ENCODE measurements around the gene SMIM44.
"Not testable (repeated sequence)": the region's sequence is repeated elsewhere in the genome, so short reads cannot be mapped to it uniquely, and the experiment has no call there.

Gene SMIM44

DNA sequence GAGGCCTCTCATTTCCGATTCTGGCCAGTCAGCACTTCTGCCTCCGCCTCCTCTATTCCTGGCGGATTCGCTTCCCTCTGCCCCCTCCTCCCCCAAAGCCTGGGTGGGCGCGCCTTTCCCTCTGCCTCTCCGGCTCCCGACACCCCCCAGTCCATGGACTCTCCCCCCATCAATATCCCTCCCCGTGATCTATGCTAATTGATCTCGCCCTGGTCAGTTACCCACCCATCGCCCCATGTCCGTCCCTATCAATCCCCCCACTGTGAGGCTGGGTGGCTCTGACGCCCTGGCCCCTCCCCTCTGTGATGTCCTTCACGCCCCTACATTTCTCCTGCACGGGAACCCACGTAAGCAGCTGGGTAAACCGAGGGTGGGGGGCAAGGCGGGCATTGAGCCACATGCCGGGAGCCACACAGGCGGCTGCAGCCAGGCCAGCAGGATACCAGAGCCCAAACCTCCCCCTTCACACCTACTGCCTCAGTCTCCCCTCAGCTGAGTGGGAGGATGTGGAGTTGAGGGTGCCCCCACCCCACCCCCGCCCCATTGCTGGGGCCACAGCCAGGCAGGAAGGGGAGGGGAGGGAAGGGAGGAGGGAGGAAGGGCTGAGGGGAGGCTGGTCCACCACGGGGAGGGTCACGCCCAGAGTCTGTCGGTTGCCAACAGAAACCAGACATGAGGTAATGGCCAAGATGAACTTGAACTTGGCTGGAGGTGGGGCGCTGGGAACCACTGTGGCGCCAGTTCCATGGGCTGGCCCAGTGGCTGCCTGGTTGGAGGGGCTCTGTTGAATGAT lies 24.0 kb downstream of the SMIM44 start:
- DNase-seq (ENCODE audit: low read depth in 1 of 2, low spot score in 1 of 2): no peak

DNA sequence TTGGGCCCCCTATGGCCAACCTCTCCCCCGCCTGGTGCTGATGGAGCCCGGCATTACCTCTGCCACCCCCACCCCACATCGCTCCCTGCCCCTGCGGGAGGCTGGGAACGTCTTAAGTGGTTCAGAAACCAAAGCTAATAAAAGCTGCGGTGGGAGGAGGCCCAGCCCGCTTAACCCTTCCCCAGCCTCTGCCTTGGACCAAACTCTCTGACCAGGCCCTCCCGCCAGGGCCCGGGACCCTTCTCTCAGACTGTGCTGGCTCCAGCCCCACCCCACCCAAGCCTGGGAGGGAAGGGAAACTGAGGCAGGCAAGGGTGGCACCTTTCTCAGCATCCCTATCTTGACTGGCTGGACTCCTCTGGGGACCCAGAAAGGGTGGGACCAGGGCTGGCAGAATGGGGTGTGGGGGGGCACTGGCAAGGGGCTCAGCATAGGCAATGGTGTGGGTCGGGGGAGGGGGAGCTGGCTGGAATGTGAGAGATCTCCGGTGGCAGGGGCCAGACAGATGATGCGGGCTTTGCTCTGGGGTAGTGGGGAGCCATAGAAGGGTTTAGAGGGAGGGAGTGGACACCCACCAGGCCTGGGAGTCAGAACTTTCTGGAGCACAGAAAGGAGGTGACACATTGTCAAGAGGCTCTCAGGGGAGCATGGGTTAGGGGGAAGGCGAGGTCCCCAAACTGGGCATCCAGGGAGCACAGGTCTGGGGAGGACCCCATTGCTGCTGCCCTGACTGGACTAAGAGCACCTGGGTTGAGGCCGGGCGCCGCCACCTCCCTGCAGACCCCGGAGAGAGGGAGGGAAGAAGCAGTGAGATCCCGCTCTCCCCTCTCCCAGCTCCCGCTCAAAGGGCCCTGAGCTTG lies 24.8 kb downstream of the SMIM44 start:
- no peak for DNase-seq (ENCODE audit: low read depth in 1 of 2, low spot score in 1 of 2)

DNA sequence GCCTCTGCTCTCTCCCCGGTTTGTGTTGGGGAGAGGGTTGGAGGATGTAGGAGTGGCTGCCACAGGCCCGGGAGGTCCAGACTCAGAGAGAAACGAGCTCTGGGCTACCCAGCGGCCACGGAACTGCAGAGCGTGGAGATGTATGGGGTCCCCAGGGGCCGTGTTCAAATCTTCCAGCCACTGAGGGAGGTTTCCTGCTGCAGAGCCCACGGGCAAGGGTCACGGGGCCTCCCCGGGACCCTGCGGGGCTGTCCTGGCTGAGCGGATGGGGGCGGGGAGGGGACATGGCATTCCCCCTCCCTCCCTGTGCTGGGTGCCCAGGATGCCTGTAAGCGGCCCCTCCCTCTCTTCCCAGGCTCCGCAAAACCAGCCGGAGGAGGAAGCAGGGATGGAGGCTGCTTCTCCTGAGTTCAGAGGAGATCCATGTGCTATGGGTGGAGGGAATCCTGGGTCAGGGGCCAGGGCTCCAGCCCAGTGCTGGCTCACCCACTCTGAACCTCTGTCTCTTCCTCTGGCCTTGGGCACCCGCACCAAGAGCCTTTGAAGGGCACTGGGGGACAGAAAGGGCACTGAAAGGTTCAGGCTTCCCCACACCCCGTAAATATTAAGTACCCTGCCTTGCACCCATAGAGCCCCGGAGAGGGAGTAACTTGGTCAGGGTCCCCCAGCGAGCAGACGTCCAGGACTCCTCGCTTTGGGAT lies 25.6 kb downstream of the SMIM44 start:
- DNase-seq (ENCODE audit: low read depth in 1 of 2, low spot score in 1 of 2): no peak

DNA sequence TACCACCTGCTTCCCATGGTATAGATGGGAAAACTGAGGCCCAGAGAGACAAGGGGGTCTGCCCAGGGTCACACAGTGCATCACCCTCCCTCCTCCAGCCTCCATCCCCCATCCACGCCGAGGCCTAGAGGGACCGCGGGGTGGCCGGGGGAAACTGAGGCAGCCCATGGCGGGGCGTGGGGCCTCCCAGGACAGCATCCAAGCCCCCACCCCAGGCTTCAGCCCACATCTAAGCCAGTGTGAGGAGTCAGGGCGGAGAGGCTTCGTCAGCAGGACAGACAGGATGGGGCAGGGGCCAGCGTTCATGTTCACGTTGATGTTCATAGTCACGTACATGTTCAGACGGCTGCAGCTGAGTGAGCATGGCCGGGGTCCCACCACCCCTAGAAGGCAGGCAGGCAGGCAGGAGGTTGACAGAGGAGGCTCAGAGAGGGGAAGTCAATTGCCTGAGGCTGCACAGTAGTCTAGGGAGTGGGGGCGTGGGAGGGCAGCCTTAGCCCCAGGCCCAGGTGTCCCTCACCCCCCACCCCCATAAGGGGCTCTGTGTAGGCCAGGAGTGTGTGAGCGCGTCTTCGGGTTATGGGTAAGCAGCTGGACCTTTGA lies 26.2 kb downstream of the SMIM44 start:
- no peak for DNase-seq (ENCODE audit: low read depth in 1 of 2, low spot score in 1 of 2)

DNA sequence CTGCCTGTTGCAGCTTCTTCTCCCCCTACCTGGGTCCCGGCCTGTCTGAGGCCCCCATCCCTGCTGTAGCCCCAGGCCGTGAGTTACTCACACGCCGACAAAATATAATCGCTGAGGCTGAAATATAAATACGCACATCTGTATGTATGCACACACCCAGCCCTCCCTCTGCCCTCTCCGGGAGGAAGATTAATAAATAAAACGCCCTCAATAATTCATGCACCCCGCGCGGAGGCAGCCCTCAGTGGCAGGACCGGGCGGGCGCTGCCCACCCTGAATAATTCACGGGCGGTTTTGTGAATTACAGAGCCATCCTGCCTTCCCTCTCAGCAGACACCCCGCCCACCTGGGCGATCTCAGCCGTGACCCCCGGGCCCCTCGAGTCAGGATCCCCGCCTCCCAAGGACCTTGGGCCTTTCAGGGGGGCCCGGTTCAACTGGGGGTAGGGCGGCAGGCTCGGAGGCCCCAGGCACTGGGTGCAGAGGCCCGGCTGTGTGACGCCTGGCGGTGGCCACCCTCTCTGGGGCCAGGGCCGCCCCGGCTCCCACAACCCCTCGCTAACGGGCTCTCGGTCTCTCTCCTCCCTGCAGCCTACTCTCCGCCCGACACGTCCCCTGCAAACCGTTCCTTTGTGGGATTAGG lies 27.2 kb downstream of the SMIM44 start:
- DNase-seq (ENCODE audit: low read depth in 1 of 2, low spot score in 1 of 2): no peak

DNA sequence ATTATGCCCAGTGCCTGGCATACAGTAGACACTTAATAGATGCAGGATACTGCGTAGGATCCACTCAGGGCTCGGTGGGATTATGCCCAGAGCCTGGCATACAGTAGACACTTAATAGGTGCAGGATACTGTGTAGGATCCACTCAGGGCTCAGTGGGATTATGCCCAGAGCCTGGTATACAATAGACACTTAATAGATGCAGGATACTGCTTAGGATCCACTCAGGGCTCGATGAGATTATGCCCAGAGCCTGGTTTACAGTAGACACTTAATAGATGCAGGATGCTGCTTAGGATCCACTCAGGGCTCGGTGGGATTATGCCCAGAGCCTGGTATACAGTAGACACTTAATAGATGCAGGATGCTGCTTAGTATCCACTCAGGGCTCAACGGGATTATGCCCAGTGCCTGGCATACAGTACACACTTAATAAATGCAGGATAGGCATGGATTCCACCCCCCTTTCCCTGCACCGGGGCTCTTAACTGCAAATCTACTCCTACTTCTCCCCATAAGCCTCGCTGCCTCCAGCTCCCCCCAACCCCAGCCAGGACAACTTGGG lies 27.8 kb downstream of the SMIM44 start:
- no peak for DNase-seq (ENCODE audit: low read depth in 1 of 2, low spot score in 1 of 2)

DNA sequence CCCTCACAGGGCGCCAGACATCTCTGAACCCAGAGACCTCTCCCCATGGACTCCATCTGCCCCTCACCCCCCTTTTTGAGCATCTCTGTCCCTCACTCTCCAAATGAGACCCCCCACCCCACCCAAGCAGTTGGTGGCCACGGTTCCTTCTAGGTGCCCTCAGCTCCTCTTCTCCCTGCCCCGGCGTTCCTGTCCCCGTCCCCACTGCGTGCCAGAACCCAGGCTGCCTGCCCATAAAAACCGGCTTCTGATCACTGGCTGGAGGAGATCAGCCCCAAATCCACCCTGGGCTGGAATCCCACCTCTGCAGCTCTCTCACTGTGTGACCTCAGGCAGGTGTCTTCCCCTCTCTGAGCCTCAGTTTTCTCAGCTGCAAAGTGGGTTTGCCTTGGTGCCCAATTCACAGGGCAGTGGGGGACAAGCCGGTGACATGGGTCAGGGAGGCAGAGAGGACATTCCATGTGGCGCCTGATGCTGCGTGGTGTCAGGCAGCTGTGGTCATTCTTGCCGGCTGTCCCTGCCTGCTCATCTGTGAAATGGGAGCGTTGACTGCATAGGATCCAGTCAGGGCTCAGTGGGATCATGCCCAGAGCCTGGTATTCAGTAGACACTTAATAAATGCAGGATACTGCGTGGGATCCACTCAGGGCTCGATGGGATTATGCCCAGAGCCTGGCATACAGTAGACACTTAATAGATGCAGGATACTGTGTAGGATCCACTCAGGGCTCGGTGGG lies 28.4 kb downstream of the SMIM44 start:
- DNase-seq (ENCODE audit: low read depth in 1 of 2, low spot score in 1 of 2): no peak

DNA sequence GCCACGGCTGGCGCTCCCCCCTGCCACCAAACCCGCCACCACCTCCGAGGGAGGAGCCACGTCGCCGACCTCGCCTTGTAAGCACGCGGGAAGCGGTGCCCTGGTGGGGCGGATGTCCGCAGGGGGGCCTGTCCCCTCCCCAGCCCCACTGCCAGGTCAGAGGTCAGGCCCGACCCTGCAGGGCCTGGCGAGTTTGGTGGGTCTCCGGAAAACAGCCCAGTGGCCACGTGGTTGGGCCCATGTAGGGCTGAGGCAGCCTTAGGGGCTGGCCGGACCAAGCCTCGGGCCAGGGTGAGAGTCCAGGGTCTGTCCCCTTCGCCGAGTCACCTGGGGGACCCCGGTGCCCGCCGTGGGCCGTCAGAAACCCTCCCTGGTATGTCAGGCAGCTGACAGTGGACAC lies 29.4 kb downstream of the SMIM44 start:
- no peak for DNase-seq (ENCODE audit: low read depth in 1 of 2, low spot score in 1 of 2)

DNA sequence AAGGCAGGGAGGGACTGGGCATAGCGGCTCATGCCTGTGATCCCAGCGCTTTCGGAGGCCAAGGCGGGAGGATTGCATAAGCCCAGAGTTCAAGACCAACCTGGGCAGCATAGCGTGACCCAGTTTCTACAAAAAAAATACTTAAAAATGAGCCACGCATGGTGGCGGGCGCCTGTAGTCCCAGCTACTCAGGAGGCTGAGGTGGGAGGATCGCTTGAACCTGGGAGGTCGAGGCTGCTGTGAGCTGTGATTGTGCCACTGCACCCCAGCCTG lies 30.4 kb downstream of the SMIM44 start:
- DNase-seq (ENCODE audit: low read depth in 1 of 2, low spot score in 1 of 2): not testable (repeated sequence)

DNA sequence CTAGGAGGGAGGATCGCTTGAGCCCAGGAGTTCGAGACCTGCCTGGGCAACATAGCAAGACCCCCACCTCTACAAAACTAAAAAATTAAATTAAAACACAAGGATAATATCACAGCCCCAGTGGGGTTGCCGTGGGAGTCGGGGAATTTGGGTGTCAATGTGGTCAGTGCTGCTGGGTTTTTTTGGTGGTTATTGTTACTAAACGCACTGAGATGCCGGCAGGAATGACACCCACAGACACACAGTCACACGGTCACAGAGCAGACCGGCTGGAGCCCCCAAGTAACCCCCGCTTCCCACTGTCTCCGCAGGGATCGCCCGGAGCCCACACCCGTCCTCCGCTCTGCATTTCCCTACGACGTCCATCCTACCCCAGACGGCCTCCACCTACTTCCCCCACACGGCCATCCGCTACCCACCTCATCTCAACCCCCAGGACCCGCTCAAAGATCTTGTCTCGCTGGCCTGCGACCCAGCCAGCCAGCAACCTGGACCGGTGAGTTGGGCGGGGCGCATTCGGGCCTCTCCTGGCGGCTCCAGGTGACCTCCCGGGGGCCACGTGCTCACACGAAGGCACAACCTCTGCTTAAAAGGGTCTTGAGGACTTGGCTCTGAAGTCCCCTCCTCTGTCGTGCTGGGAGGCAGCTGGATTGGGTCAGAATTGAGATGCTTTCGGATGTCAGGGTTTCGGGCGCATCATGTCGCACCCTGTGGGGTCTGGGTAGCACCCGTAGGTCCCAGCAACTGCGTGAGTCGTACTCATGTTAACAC lies 30.9 kb downstream of the SMIM44 start:
- DNase-seq (ENCODE audit: low read depth in 1 of 2, low spot score in 1 of 2): no peak

DNA sequence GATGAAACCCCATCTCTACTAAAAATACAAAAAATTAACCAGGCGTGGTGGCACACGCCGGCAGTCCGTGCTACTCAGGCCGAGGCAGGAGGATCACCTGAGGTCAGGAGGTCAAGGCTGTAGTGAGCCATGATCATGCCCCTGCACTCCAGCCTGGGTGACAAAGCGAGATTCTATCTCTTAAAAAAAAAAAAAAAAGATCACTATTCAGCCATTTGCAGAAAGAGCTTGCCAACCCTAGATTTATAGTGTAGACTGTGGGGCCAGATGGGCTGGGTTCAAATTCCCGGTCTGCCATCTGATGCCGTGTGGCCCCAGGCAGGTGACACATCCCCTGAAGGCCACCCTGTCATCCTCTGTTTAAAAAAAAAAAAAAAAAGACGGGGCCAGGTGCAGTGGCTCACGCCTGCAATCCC lies 31.8 kb downstream of the SMIM44 start:
- no peak for DNase-seq (ENCODE audit: low read depth in 1 of 2, low spot score in 1 of 2)

DNA sequence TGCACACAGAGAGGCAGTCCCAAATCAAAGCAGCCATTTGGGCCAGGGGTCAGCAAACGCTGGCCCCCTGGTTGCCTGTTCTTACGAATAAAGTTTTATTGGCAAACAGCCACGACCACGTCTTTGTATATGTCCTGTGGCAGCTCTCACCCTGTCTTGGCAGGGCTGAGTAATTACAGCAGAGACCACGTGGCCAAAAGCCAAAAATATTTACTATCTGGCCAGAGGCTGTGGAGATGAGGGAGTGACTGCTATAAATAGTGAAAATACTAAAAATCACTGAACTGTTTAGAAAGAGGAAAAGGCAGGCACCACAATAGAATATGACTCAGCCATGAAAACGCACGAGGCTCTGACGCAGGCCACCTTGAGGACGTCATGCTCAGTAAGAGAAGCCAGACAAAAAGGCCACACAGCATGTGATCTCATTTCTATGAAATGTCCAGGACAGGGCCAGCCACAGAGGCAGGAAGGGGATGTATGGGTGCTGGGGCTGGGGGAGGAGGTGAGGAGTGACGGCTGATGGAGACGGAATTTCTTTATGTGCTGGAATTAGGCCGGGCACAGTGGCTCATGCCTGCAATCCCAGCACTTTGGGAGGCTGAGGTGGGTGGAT lies 32.3 kb downstream of the SMIM44 start:
- DNase-seq (ENCODE audit: low read depth in 1 of 2, low spot score in 1 of 2): no peak

DNA sequence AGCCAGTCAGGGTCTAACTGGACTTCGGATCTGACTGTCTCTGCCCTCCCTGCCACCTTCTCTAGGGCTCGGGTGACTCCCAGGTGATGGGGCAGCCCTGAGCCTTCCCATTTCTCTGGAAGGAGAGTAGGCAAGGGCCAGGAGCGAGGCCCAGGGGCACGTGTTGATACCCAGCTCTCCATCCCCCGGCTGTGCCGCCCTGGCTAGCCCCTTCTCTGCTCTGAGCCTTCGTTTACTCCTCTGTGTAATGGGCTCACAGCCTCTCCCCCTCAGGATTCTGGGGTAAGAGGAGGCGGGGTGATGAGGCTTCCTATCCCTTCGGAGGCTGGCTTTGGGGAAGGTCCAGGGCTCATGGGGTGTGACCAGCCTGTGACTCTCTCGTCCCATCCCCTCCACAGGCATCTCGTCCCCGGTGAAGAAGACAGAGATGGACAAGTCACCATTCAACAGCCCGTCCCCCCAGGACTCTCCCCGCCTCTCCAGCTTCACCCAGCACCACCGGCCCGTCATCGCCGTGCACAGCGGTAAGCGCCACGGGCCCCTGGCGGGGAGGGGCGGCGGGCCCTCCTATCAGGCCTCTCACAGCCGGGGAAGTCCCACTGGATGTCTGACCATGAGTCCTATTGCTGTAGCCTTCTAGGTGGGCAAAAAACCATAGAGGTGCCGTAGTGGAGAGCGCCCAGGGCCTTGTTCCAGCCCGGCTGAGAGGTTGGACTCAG lies 34.5 kb downstream of the SMIM44 start:
- no peak for DNase-seq (ENCODE audit: low read depth in 1 of 2, low spot score in 1 of 2)

DNA sequence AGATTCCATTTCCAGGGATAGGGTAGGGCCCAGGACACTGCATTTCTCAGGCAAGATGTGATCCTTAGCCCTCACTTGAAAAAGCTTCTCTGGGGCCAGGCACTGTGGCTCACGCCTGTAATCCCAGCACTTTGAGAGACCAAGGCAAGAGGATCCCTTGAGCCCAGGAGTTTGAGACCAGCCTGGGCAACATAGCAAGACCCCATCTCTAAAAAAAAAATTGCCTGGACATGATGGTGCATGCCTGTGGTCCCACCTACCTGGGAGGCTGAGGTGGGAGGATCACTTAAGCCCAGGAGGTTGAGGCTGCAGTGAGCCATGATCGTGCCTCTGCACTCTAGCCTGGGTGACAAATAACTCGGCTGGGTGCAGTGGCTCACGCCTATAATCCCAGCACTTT lies 36.6 kb downstream of the SMIM44 start:
- DNase-seq (ENCODE audit: low read depth in 1 of 2, low spot score in 1 of 2): not testable (repeated sequence)

DNA sequence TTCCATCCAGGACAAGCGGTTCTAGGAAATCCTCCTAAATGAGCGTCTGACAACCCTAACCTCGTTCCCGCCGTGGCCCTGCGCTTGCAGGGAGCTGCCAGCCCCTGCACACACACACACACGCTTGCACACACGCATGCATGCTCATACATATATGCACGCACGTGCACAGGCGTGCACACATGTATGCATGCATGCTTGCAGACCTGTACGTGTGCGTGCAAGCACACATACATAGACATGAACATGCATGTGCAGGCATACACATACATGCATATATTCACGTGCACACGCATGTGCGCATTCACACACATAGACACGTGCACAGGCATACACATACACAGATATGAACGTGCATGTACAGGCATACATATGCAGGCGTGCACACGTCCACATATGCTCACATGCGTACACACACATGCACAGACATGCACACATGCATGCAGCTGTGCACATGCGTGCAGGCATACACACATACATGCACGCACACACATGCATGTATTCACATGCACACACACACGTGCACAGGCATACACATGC lies 38.5 kb downstream of the SMIM44 start:
- no peak for DNase-seq (ENCODE audit: low read depth in 1 of 2, low spot score in 1 of 2)

DNA sequence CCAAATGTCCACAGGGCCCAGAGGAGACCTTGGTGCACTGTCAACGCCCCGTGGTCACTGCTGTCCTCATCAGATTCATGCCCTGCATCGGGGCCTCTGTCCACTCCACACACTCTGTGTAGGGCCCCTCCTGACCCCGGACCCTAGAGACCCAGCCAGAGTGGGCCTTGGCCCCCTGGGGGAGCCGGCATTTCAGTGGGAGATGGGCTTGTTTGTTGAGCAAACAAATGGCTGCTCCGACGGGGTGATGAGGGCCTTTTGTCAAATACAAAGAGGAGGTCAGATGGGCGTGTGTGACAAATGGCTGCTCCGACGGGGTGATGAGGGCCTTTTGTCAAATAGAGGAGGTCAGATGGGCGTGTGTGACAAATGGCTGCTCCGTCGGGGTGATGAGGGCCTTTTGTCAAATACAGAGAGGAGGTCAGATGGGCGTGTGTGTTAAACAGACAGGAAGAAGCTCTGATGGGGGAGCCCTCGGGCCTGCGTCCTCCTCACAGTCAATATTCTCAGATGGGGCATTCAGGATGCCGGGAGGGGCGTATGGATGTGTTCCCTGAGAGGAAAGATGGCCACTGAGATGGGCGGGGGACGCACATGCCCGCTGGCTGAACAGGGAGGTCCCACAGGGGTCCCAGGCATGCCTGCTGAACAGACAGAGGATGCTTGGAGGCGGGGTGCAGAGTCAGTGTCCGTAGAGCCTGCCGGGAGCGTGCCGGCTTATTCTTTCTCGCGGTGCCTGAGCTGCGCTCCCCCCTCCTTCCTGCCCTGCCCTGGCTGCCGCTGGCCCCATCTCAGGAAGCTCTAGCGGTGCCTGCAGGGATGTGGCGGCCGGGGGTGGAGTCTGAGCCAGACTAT lies 39.2 kb downstream of the SMIM44 start:
- no peak for DNase-seq (ENCODE audit: low read depth in 1 of 2, low spot score in 1 of 2)

DNA sequence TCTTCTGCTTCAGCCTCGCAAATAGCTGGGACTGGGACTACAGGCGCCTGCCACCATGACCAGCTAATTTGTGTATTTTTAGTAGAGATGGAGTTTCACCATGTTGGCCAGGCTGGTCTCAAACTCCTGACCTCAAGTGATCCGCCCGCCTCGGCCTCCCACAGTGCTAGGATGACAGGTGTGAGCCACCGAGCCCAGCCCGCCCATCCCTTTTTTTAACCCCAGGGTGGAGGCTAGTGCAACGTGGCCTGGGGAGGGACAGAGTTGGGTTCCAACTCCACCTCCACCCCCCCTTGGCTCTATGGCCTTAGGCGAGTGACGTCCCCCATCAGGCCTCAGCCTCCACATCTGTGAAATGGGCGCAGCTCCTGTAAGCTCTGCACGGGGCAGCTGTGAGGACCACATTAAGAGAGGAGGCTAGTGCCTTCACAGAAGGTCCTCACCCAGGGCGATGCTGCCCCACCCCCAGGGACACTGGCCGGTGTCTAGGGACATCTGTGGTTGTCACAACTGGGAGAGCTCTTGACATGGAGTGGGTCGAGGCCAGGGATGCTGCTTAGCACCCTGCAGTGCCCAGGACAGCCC lies 40.7 kb downstream of the SMIM44 start:
- no peak for DNase-seq (ENCODE audit: low read depth in 1 of 2, low spot score in 1 of 2)

Measured in activated T-helper 1 cell treated with anti-CD3 and anti-CD28 coated beads, Interleukin-2, amount 50 U/mL, for 16 hours (primary cell).